SU-DHL-6 (cell line): ENCODE measurements around the gene BTG1.

Experiments used
- H2AFZ ChIP-seq: fragments of 200-600 bp; sonication (generic); 2 replicates; pipeline ENCODE4 v1.6.1; 2014; ENCODE audit warnings: low read depth, mild to moderate bottlenecking, moderate library complexity, mixed read lengths, antibody characterized with exemption, low read length; ENCODE audit not compliant: severe bottlenecking
- H3F3A ChIP-seq: fragments of 200-600 bp; shearing (Covaris generic); 2 replicates; pipeline ENCODE4 v1.6.0; 2016; ENCODE audit warnings: antibody characterized with exemption, mild to moderate bottlenecking; ENCODE audit not compliant: insufficient read depth
- H3K27ac ChIP-seq: fragments of 200-600 bp; sonication (generic); 2 replicates; pipeline ENCODE4 v1.5.1; 2016; ENCODE audit warnings: low read depth, mild to moderate bottlenecking, low read length, moderate library complexity, mixed read lengths
- H3K27me3 ChIP-seq: fragments of 200-600 bp; sonication (generic), shearing (Covaris generic); 2 replicates; pipeline ENCODE4 v1.6.0; 2014; ENCODE audit warnings: mild to moderate bottlenecking, low read length
- H3K36me3 ChIP-seq: fragments of 200-600 bp; sonication (generic); 2 replicates; pipeline ENCODE4 v1.6.1; 2014; ENCODE audit warnings: mild to moderate bottlenecking, low read length, mixed read lengths
- H3K4me2 ChIP-seq: fragments of 300-600, 200-600 bp; shearing (Covaris generic), sonication (generic); 2 replicates; pipeline ENCODE4 v1.6.0; 2014; ENCODE audit warnings: low read length, low read depth, mild to moderate bottlenecking; ENCODE audit not compliant: poor library complexity, severe bottlenecking
- H3K4me3 ChIP-seq: fragments of 200-600 bp; sonication (generic); 2 replicates; pipeline ENCODE4 v1.5.1; 2014; ENCODE audit warnings: antibody characterized with exemption, low read length, mild to moderate bottlenecking, mixed read lengths; ENCODE audit not compliant: insufficient read depth, poor library complexity, severe bottlenecking
- H3K79me2 ChIP-seq: fragments of 200-600 bp; sonication (generic); 2 replicates; pipeline ENCODE4 v1.6.1; 2014; ENCODE audit warnings: mild to moderate bottlenecking, low read length, moderate library complexity; ENCODE audit not compliant: insufficient read depth
- H3K9ac ChIP-seq: fragments of 200-600 bp; sonication (generic); 2 replicates; pipeline ENCODE4 v1.7.0; 2014; ENCODE audit warnings: mild to moderate bottlenecking, low read length
- H3K9me2 ChIP-seq: fragments of 200-600 bp; sonication (generic); replicated peaks from 2 replicates; pipeline ENCODE4 v1.6.1; 2014; ENCODE audit warnings: low read length; ENCODE audit not compliant: insufficient read depth
- H3K9me3 ChIP-seq: fragments of 200-600 bp; sonication (generic); 2 replicates; pipeline ENCODE4 v1.6.1; 2014; ENCODE audit warnings: low read length, mixed read lengths; ENCODE audit not compliant: insufficient read depth
- H4K20me1 ChIP-seq: fragments of 200-600 bp; sonication (generic); 2 replicates; pipeline ENCODE4 v1.6.1; 2014; ENCODE audit warnings: low read depth, mild to moderate bottlenecking, antibody characterized with exemption, low read length, moderate library complexity, mixed read lengths
- CTCF ChIP-seq: fragments of 200-600 bp; sonication (generic); IDR thresholded peaks from one replicate; pipeline ENCODE4 v1.5.1; 2017; ENCODE audit warnings: antibody characterized with exemption, mild to moderate bottlenecking, low read length, moderate library complexity; ENCODE audit not compliant: insufficient read depth, poor library complexity, severe bottlenecking
- EZH2phosphoT487 ChIP-seq: fragments of 200-600 bp; sonication (generic), shearing (Covaris generic); conservative IDR thresholded peaks from 2 replicates; pipeline ENCODE4 v1.6.1; 2018; ENCODE audit warnings: mild to moderate bottlenecking, antibody characterized with exemption, low read length, moderate library complexity, mixed read lengths

Gene BTG1

GRCh38 chr12:92105676-92106075, 40.0 kb downstream of the BTG1 start:
- TF ChIP-seq EZH2phosphoT487 (no peak), CTCF (no peak)
- Histone ChIP-seq H3K79me2 (no peaks in the 10 kb centered on the region), H3K9me3 (no peaks in the 10 kb centered on the region), H3K27ac (no peak overlapping the region), H3K9me2 (no peaks in the 10 kb centered on the region), H3K27me3 (no peaks in the 10 kb centered on the region), H4K20me1 (no peaks in the 10 kb centered on the region), H2AFZ (no peak overlapping the region), H3K4me2 (no peak overlapping the region), H3K9ac (no peak overlapping the region), H3K36me3 (no peaks in the 10 kb centered on the region), H3K4me3 (no peak overlapping the region), H3F3A (no peaks in the 10 kb centered on the region)

- TF ChIP-seq CTCF = no peak
- TF ChIP-seq EZH2phosphoT487 = no peak
- H3K79me2 ChIP-seq = no peaks in the 10 kb centered on the region
Observed at GRCh38 chr12:92105110-92105509, 40.5 kb downstream of the BTG1 start.

GRCh38 chr12:92102606-92103005, 43.0 kb downstream of the BTG1 start:
- no peaks in the 10 kb centered on the region for H4K20me1 ChIP-seq
- no peaks in the 10 kb centered on the region for H3K27me3 ChIP-seq
- no peak overlapping the region for H2AFZ ChIP-seq
- H3K9me3 ChIP-seq = no peaks in the 10 kb centered on the region
- no peak for TF ChIP-seq EZH2phosphoT487
- TF ChIP-seq CTCF = no peak
- no peak overlapping the region for H3K9ac ChIP-seq
- no peak overlapping the region for H3K4me2 ChIP-seq
- no peaks in the 10 kb centered on the region for H3K9me2 ChIP-seq
- H3K79me2 ChIP-seq = no peaks in the 10 kb centered on the region
- H3K36me3 ChIP-seq = no peaks in the 10 kb centered on the region
- H3K4me3 ChIP-seq = no peak overlapping the region
- no peaks in the 10 kb centered on the region for H3F3A ChIP-seq
- no peak overlapping the region for H3K27ac ChIP-seq

More at GRCh38 chr12:92105110-92105509, 40.5 kb downstream of the BTG1 start:
- Histone ChIP-seq H3F3A (no peaks in the 10 kb centered on the region), H4K20me1 (no peaks in the 10 kb centered on the region), H3K4me2 (no peak overlapping the region), H3K9me3 (no peaks in the 10 kb centered on the region), H3K27me3 (no peaks in the 10 kb centered on the region), H3K4me3 (no peak overlapping the region), H3K36me3 (no peaks in the 10 kb centered on the region), H2AFZ (no peak overlapping the region), H3K27ac (no peak overlapping the region), H3K9ac (no peak overlapping the region), H3K9me2 (no peaks in the 10 kb centered on the region)
